OCI-M2 (cell line): ENCODE results near the gene CBX6.

Source experiments
- DNase-seq: peaks from one replicate; lab custom pipeline; 2025; ENCODE audit not compliant: unreplicated experiment; lab: John Stamatoyannopoulos, UW

The CBX6 gene

DNA sequence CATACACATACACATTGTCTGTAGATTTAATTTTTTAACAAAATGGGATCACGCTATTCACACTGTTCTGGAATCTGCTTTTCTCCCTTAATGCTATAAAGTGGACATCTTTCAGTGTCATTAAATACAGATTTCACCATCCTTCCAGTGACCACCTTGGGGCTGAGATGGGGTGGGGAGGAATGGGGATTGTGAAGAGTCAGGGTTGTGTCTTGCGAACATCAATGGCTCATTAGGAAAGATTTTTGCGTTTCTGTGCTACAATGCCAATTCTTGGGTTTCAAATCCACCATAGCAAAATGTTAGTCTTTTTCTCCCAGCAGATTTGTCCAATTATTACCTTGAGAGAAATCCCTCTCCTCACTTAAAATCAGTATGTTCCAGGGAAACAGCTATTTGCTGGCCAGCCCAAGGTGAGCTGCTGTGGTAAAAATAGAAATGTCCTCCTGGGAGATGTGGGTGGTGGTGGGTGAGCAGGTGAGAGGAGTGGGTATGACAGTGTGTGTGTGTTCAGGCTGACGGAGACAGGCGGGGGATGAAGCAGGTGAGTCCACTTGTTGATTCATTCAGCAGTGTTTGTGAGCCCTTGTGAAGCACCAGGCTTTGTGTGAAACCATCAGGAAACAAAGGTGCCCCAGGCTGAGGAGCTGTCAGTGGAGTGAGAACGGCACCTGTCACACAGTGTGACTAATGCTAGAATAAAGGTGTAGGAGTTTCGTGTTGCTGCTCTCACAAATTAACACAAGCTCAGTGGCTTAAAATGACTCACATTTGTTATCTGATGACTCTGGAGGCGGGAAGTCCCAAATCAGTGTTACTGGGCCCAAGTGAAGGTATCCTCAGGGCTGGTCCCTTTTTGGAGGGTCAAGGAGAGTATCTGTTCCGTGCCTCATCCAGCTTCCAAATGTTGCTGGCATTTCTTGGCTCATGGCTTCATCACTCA is 1.7 kb upstream of the CBX6 start:
- no peak for DNase-seq

DNA sequence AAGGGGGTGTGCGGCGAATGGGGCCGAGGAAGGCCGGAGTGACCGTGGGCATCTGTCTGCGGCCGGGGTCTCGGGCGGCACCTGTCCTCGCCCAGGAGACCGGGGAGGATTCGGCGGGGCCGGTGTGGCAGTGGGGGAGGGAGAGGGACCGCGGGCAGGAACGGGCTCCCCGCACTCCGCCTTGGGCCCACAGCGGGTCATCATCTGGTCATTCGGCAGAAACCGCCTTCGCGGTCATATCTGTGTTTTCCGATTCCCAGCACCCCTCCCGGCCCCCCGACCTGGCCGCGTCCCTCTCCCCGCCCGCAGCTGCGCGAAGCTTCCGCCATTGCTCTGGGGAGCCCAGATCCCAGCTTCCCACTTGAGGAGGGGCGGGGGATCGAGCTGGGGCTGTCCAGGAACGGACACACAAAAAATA is 824 bp upstream of the CBX6 start:
- no peak for DNase-seq

DNA sequence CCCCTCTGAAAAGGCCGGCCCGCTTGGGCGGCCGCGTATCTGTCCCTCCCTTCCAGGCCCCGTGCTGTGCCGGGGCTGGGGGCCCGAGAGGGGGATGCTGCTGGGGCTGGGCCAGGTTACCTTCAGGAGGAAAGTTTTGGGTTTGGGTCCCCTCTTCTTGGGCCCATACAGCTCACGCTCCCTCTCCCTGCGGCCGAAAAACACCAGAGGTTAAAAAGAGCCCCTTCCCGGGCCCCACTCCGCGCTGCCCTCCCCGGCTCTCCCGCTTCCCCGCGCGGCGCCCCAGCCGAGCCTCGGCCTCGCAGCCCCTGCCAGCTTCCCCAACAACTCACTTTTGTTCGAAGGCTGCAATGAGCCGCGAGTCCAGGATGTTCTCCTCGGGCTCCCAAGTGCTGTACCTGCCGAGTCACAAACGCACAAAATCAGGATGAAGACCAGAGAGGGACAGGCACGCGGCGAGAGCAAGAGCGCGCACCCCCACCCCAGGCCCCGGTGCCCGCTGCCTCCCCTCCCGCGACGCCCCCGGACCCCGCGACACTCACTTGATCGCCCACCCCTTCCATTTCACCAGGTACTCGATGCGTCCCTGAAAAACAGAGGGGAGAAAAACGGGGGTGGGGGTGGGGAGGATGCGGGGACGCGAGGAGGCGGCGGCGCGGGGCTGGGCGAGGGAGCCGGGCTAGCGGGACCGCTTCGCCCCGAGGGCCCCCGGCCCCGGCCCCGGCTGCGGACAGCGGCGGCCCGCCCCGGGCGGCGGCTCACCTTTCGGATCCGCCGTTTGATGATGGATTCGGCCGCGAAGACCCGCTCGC is 450 bp downstream of the CBX6 start:
- DNase-seq, result no peak

DNA sequence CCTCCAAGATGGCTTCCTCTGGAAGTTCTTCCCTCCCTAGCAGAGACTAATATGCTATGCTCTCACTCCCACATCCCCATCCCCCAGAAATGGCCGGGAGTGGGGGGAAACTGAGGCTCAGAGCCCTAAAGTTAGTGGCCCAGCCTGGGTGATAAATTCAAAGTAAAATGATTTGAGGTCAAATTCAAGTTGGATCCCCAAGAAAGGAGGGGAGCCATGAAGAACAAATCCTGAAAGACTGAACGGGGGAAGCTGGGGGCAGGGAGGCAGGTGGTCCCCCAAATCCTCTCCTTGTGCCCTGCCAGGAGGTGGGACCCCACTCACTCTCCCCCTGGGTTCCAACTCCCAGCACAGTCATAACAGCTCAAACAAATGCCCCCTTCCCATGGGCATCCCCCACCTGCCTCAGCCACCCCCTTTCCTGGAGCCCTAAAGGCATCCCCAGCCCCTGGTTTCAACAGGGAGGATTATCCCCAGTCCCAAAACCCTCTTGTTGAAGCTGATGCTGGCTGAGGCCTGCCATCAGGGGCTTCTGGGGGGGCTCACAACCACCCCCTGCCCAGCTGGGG is 1.1 kb downstream of the CBX6 start:
- no peak for DNase-seq

- DNase-seq, result peak; percentile 23
Observed at GRCh38 chr22:38870312-38870741, 1.7 kb downstream of the CBX6 start.

DNA sequence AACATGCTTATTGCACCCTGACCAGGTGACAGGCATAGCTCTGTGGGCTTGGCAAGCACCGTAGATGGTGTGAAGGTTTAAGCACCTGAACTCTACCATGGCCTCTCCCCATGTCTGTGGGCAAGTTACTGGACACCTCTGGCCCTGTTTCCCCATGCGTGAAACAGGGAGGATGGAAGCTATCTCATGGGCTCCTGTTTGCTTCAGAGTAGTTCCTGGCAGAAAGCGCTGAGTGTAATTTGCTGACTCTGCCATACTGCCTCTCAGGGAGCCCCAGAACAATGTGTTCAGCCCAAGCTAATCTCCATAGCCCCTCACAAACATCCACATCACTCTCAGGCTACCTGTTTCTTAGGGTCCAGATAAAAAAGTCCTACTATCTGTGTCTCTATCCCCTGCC is 2.4 kb downstream of the CBX6 start:
- no peak for DNase-seq

GRCh38 chr22:38868886-38869381 is 3.1 kb downstream of the CBX6 start:
- DNase-seq, result peak; percentile 10

GRCh38 chr22:38868286-38868721 is 3.7 kb downstream of the CBX6 start:
- DNase-seq, result no peak

DNA sequence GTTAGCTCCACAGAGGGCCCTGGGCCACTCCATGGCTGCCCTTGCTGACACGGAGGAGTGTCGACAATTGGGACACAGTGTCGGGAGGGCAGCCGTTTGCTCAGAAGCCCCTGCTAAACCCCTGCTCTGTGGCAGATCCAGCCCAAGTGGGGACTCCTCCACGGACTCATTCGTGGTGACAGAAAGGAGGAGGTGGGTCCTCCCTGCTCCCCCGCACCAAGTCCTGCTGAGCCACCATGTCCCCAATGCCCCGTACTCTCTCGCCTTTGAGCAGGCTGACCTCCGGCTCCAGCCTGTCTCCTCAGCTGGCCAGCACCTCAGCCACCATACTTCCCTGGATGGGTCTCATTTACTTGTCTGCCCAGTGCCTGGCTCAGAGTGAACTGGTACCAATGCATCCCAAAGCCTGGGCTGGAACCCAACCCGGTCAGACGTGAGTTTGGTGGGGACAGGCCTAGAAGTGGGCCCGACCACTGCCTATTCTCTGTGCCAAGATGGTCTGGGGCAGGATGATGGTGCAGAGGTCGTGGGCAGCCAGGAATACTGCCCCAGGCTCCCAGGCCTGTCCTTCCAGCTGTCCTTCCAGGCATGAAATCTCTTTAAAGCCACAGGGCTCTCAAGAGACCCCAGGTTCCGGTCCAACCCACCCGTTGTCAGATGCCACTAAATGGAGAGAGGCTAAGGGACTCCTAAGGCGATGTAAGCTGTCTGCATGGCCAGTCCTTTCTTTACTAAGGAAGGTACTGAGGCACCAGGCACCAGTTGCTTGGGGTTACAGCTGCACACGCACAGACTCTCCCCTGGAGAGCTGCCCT is 4.3 kb downstream of the CBX6 start:
- no peak for DNase-seq

DNA sequence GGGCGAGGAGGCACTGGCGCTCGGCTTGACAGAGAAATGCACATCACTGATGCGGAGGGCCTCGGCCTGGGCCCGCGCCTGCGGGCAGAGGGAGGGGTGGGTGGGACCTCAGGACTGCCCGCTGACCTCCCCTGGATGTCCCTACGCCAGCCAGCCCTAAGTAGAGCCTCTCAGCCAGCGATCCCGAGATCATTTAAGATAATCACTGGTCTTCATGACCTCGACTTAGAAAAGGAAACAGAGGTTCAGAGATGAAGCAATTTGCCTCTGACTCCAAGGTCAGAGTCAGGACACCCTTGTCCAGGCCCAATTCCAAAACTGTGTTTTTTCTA is 4.9 kb downstream of the CBX6 start:
- DNase-seq, result no peak

DNA sequence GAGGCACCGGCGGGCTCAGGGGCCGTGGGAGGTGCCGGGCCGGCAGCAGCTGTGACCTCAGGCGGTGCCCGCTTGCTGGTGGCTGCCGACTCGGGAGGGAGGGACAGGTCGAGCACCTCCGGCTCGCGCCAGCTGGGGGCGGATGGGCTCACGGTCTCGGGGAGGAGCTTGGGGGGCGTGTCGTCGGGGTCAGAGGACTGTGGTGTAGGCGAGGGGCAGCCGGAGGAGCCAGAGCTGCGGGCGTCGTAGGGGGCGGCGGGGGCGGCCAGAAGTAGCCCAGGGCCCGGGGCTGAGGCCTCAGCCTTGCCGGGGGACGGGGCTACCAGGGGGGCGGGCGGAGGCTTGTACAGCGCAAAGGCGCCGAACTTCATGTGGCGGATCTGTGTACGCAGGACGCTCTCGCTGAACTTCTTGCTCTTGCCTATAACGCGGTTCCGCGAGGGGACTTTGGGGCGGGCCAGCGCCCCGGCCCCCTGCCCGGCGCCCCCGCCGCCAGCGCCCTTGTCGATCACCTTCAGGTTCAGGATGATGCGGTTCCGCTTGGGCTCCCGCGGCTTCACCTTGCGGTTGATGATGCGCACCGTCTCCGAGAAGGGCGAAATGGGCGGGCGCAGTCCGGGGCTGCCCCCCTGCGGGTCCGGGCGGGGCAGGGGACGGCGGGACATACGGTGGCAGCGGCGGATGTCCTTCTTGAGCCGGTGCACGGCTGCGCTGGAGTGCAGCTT is 5.5 kb downstream of the CBX6 start:
- DNase-seq, result no peak

DNA sequence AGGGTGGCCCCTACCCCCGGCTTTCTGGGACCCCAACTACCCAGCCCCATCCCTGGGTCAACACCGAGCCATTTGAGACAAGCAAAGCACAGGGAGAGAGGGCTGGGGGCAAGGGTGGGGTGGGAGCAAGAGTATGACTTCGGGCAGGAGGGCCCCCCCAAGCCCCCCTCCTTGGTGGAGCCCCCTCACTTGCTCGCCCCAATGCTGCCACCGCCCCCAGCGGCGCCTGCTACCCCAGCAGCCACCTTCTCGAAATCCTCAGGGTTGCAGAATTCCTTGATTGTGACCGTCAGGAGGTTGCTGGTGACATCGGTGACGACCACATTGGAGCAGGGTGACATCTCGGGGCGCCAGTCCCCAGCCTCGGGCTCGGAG is 6.0 kb downstream of the CBX6 start:
- no peak for DNase-seq

DNA sequence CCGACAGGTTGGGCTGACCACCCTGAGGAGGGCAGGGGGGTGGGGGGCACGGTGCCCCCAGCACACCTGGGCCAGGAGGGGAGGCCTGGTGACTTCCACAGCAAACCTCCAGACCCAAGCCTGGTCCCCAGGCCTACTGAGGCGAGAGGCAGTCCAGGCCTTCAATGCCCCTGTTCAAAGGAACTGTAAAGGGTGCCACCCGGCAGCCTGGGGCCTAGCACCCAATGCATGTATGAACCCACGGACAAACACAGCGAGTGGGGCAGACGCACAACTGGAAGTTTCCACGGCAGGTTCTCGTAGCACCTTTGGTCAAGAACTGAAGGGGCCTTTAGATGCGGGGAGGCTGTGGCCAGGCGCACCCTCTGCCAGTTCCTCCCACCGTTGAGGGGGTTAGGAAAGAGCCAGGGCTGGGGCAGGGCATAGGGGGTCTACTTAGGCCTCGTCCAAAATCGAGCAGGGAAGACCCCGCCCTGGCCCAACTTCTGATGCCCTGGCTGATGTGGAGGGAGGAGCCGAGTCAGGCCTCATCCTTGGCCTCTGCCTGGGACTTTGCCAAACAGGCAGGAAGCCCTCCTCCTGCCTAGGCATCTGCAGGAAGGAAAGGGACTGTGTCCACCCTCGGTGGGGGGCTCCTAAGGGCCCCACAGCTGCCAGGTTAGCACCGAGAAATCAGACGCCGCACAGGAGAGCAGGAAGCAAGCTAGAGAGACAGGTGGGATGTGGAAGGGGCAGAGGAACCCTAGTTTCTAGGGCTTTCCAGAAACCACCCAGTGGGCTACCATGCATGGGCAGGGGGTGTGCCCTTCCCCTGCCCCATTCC is 6.6 kb downstream of the CBX6 start:
- no peak for DNase-seq

DNA sequence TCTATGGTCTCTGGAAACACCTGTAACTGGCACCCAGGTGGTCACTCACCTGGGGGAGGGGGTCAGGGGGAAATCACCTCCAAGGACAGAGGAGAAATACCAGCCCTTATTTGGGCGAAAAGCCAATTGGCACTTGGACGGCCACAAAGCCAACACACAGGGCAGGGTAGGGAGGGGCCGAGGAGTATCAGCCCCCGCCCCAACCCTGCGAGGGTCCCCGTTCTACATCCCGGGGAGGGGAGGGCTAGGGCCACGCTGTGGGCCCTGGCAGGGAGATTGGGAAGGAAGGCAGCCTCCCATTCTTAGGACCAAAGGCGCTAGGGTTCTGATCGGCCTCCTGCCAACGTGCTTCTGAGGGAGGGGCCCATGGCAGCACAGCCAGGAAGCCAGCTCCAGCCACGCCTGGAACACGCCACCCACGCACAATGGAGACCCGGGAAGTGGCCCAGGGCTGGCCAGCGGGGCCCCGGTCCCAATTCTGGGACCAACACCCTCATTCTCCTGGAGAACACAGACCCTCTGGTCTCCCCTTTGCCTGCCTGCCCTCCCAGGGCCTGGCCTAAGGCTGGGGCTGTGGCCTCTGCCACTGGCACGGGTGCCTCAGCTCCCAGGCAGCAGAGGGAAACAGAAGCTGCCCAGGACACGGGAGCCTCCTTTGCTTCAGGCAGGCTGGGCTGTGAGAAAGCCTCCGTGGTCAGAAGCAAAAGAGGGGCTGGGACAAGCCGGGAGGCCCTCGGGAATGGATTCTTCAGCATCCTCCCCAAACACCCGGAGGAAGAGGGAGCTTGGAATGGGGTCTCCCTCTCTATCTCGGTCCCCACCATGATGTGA is 7.4 kb downstream of the CBX6 start:
- no peak for DNase-seq

DNA sequence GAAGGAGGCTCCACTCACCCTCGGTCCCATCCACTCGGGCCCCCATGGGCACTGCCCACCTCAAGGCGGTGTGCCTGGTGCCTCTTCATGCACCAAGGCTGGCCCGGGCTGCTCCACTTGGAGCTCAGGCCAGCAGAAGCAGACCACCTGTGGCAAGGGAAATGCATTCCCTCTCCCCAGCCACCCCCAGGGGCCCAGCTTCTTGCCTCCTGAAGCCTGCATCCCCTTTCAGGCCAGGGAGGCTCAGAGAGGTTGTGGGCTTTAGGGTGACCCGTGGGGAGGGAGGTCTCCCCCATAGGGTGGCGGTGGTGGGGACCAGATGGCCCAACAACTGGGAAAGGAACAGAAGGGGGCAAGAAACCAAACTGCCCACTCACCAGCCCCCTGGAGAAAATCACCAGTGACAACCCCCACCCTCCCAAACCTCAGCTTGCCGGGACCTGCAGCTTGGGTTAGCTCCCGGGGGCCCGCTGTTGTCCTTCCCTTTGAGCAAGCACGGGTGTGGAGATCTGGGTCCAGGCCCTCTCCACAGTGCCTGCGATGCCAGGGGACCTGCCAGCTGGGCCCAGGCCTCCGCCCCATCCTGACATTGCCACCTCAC is 8.4 kb downstream of the CBX6 start:
- no peak for DNase-seq

GRCh38 chr22:38862375-38863329 is 9.4 kb downstream of the CBX6 start:
- DNase-seq, result no peak

GRCh38 chr22:38861927-38862326 is 10.1 kb downstream of the CBX6 start:
- no peak for DNase-seq
